Measurements from ENCODE around the gene SGPP2.
"Not testable (repeated sequence)": the region's sequence is repeated elsewhere in the genome, so short reads cannot be mapped to it uniquely, and the experiment has no call there.

The SGPP2 gene

GRCh38 chr2:222427646-222428301, 3.4 kb downstream of the SGPP2 start:
- DNase-seq (ENCODE audit: low read depth in 2 of 3, low spot score in 1 of 3): no peak

- no peak for DNase-seq (ENCODE audit: low read depth in 2 of 3, low spot score in 1 of 3)
Observed at GRCh38 chr2:222430071-222430470, 5.7 kb downstream of the SGPP2 start.

- DNase-seq (ENCODE audit: low read depth in 2 of 3, low spot score in 1 of 3): no peak
Observed at GRCh38 chr2:222430681-222431080, 6.3 kb downstream of the SGPP2 start.

- no peak for DNase-seq (ENCODE audit: low read depth in 2 of 3, low spot score in 1 of 3)
Observed at GRCh38 chr2:222431869-222432268, 7.5 kb downstream of the SGPP2 start.

- DNase-seq (ENCODE audit: low read depth in 2 of 3, low spot score in 1 of 3): no peak
Observed at GRCh38 chr2:222433332-222434173, 9.2 kb downstream of the SGPP2 start.

- DNase-seq (ENCODE audit: low read depth in 2 of 3, low spot score in 1 of 3): no peak
Observed at GRCh38 chr2:222434204-222434603, 9.9 kb downstream of the SGPP2 start.

GRCh38 chr2:222435400-222436039, 11.2 kb downstream of the SGPP2 start:
- DNase-seq (ENCODE audit: low read depth in 2 of 3, low spot score in 1 of 3): not testable (repeated sequence)

GRCh38 chr2:222436040-222436413, 11.7 kb downstream of the SGPP2 start:
- DNase-seq (ENCODE audit: low read depth in 2 of 3, low spot score in 1 of 3): no peak

- no peak for DNase-seq (ENCODE audit: low read depth in 2 of 3, low spot score in 1 of 3)
Observed at GRCh38 chr2:222439692-222440091, 15.3 kb downstream of the SGPP2 start.

- DNase-seq (ENCODE audit: low read depth in 2 of 3, low spot score in 1 of 3): no peak
Observed at GRCh38 chr2:222440673-222441422, 16.5 kb downstream of the SGPP2 start.

GRCh38 chr2:222442665-222443064, 18.3 kb downstream of the SGPP2 start:
- no peak for DNase-seq (ENCODE audit: low read depth in 2 of 3, low spot score in 1 of 3)

- DNase-seq (ENCODE audit: low read depth in 2 of 3, low spot score in 1 of 3): no peak
Observed at GRCh38 chr2:222445227-222445626, 20.9 kb downstream of the SGPP2 start.

- DNase-seq (ENCODE audit: low read depth in 2 of 3, low spot score in 1 of 3): no peak
Observed at GRCh38 chr2:222447131-222447530, 22.8 kb downstream of the SGPP2 start.

- DNase-seq (ENCODE audit: low read depth in 2 of 3, low spot score in 1 of 3): no peak
Observed at GRCh38 chr2:222448748-222449181, 24.4 kb downstream of the SGPP2 start.

GRCh38 chr2:222450021-222450420, 25.7 kb downstream of the SGPP2 start:
- DNase-seq (ENCODE audit: low read depth in 2 of 3, low spot score in 1 of 3): no peak

- no peak for DNase-seq (ENCODE audit: low read depth in 2 of 3, low spot score in 1 of 3)
Observed at GRCh38 chr2:222451224-222451674, 26.9 kb downstream of the SGPP2 start.

GRCh38 chr2:222452422-222452950, 28.1 kb downstream of the SGPP2 start:
- DNase-seq (ENCODE audit: low read depth in 2 of 3, low spot score in 1 of 3): no peak

GRCh38 chr2:222456479-222457077, 32.2 kb downstream of the SGPP2 start:
- no peak for DNase-seq (ENCODE audit: low read depth in 2 of 3, low spot score in 1 of 3)

GRCh38 chr2:222459983-222460382, 35.6 kb downstream of the SGPP2 start:
- no peak for DNase-seq (ENCODE audit: low read depth in 2 of 3, low spot score in 1 of 3)

- no peak for DNase-seq (ENCODE audit: low read depth in 2 of 3, low spot score in 1 of 3)
Observed at GRCh38 chr2:222465746-222466145, 41.4 kb downstream of the SGPP2 start.

- DNase-seq (ENCODE audit: low read depth in 2 of 3, low spot score in 1 of 3): no peak
Observed at GRCh38 chr2:222468346-222468745, 44.0 kb downstream of the SGPP2 start.
